ACC112 (cell line): ENCODE measurements around the gene CROCC2.

Experiments
- H2AFZ ChIP-seq: fragments of 200-600 bp; sonication (generic); one replicate; pipeline ENCODE4 v1.6.0; 2017; ENCODE audit warnings: antibody characterized with exemption, low read length; ENCODE audit not compliant: unreplicated experiment
- H3K27ac ChIP-seq: fragments of 200-600 bp; sonication (generic); 2 replicates; pipeline ENCODE4 v1.5.1; 2014; ENCODE audit warnings: low read depth, mild to moderate bottlenecking, antibody characterized with exemption, low read length, moderate library complexity
- H3K27me3 ChIP-seq: fragments of 200-600 bp; sonication (generic); 2 replicates; pipeline ENCODE4 v1.6.1; 2014; ENCODE audit warnings: mild to moderate bottlenecking, antibody characterized with exemption, low read length, moderate library complexity, mixed read lengths; ENCODE audit not compliant: insufficient read depth
- H3K36me3 ChIP-seq: fragments of 200-600 bp; sonication (generic); 2 replicates; pipeline ENCODE4 v1.6.1; 2016; ENCODE audit warnings: mild to moderate bottlenecking, antibody characterized with exemption, low read length, moderate library complexity, mixed read lengths; ENCODE audit not compliant: insufficient read depth
- H3K4me1 ChIP-seq: fragments of 200-600 bp; sonication (generic); one replicate; pipeline ENCODE4 v1.6.1; 2016; ENCODE audit warnings: low read length, mixed read lengths; ENCODE audit not compliant: insufficient read depth, unreplicated experiment, control insufficient read depth
- H3K4me3 ChIP-seq: fragments of 200-600 bp; sonication (generic); 2 replicates; pipeline ENCODE4 v1.5.1; 2014; ENCODE audit warnings: mild to moderate bottlenecking, low read depth, low read length
- H3K79me2 ChIP-seq: fragments of 200-600 bp; sonication (generic); one replicate; pipeline ENCODE4 v1.6.0; 2016; ENCODE audit warnings: low read length; ENCODE audit not compliant: control insufficient read depth, unreplicated experiment, insufficient read depth

Gene CROCC2

DNA sequence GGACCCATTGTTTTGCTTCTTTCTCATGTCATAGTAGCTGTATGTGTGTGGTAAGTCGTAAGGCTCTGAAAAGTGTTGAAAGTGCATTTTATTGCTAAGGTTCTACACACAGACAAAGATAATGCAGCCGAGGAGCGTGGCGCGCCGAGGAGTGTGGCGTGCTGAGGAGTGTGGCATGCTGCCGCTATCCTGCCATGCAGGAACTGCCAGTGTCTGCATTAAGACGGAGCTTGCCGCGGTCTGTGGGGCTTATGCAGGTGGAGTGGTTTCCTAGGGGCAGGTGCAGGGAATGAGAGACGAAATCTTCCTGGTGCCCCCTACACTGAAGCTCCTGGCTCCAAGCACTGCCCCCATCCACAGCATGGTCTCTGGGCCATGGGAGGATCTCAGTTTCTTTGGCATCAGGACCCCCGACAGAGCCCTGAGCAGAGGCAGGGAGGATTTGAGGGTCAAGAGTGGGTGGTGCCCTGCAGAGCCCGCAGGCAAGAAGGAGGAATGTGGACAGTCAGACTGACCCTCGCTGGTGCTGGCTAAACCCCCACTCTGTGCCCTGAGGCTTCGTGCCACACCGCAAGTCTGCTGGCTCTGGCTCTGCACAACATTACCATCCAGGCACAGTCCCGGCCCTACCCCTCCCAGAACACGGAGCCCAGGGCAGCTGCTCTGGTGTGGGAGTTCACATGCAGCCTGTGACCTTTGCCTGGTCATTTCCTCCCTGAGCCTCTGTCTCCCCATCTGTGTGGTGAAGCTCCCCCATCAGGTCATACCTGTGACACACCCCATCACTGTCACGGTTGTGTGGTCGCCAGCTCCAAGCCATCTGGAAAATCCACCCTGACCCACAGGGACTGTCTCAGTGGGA lies 95.5 kb downstream of the CROCC2 start:
- H3K27me3 ChIP-seq = no peaks in the 10 kb centered on the region

DNA sequence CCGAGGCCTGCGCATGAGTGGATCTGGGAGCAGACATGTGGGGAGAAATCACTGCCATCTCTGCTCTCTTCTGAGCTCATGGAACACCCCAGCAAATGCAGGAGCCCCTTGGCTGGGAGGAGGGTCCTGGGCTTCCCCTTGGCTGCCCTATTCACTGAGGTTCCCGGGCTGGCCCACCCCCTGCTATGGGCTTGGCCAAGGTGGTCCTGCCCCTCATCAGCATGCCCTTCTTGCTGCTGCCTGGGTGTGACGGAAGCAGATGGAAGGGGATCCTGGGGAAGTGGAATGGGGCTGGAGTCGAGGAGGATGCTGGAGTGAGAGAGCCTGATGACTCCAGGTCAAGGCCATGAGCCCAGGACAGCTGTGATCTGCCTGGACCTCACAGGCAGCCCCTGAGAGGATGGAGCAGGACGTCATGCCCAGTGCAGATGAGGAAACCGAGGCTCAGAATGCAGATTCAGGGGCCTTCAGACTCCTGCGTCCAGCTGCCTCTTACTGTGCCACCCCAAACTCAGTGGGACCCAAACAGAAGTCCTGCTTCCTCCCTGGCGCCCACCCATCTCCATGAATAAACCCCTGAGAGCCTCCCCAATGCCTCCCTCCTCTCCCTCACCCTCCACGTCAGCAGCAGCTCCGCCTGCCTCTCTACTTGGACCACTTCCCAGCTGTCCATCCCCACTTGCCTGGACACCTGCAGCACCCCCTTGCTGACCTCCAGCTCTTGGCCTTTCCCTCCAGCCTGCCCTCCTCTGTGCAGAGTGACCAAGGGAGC lies 96.3 kb downstream of the CROCC2 start:
- Histone ChIP-seq H3K4me3 (no peak overlapping the region), H2AFZ (no peak overlapping the region), H3K27ac (no peak overlapping the region), H3K36me3 (peaks cover 20% of the 10 kb centered on the region), H3K4me1 (peaks cover 6% of the 10 kb centered on the region), H3K79me2 (peaks cover 4% of the 10 kb centered on the region), H3K27me3 (no peaks in the 10 kb centered on the region)

More for the DNA sequence above, 95.5 kb downstream of the CROCC2 start:
- no peak overlapping the region for H3K4me3 ChIP-seq
- H3K4me1 ChIP-seq = peaks cover 7% of the 10 kb centered on the region
- no peak overlapping the region for H3K27ac ChIP-seq
- no peak overlapping the region for H2AFZ ChIP-seq
- H3K36me3 ChIP-seq = peaks cover 20% of the 10 kb centered on the region
- peaks cover 4% of the 10 kb centered on the region for H3K79me2 ChIP-seq

DNA sequence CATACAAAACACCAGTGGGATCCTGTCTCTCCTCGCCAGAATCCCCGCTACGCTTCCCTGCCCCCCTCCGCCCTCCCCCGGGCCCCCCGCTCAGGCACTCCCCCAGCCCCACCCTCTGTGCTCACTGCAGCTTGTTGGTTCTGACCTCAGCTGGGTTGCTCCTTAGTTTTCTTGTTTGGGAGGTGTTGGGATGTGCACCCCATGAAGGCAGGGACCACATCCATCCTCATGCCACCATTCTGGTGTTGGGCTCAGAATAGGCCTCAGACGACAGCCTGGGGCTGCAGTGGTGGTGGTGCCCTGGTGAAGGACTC lies 96.9 kb downstream of the CROCC2 start:
- Histone ChIP-seq H3K79me2 (peaks cover 4% of the 10 kb centered on the region), H3K27me3 (no peaks in the 10 kb centered on the region), H3K27ac (no peak overlapping the region)

DNA sequence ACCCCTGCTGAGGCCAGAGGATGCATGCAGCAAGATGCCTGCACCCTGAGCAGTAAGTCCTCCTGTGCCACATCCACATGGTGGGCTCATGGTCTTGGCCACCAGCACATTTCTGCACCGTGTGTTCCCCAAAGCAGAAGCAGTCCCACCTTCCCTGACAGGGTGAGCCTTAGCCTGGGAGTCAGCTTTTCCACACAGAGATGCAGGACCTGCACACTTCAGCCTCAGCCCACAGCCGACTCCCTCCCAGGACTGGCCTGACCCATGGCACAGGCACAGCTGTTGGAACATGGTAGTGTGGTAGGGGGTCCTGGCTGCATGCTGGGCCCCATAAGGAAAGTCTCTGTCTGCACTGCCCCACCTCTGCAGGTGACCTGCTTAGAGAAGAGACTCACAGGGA lies 97.2 kb downstream of the CROCC2 start:
- H3K79me2 ChIP-seq = peaks cover 4% of the 10 kb centered on the region
- no peaks in the 10 kb centered on the region for H3K4me1 ChIP-seq
- no peak overlapping the region for H3K4me3 ChIP-seq
- H2AFZ ChIP-seq = no peak overlapping the region
- peaks cover 20% of the 10 kb centered on the region for H3K36me3 ChIP-seq
- no peak overlapping the region for H3K27ac ChIP-seq
- H3K27me3 ChIP-seq = no peaks in the 10 kb centered on the region

More for the DNA sequence above, 96.9 kb downstream of the CROCC2 start:
- Histone ChIP-seq H2AFZ (no peak overlapping the region), H3K4me3 (no peak overlapping the region), H3K4me1 (peaks cover under 1% of the 10 kb centered on the region), H3K36me3 (peaks cover 20% of the 10 kb centered on the region)

DNA sequence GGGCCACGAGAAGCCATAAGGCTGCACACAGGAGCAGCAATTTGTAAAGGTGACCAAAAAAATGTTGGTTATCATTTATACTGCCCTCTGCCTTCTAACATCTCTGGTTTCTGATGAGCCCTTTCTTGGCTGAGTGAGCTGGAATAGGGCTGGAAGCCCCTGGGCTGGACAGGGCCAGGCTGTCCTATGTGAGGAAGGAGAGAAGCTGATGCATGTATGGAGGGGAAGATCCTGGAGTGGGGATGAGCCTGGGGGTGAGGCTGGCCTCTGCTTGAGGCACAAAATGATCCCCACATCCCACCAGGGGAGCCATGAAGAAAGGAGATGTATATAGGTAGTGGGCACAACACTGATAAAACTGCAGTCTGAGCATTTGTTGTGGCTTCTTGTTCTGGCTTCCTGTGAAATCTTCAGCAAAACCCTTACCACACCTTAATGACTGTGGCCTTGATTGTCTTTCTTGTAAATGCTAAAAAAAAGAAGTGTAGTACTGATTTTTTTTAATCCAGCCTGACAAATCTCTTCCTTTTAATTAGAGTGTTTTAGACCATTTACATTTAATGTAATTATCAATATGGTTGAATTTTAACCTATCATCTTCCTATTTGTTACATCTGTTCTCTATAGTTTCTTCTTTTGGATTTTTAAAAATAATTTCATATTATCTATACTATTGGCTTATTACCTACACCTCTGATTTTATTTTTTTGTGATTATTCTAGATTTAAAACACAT lies 97.9 kb downstream of the CROCC2 start:
- H3K79me2 ChIP-seq = peaks cover 8% of the 10 kb centered on the region

DNA sequence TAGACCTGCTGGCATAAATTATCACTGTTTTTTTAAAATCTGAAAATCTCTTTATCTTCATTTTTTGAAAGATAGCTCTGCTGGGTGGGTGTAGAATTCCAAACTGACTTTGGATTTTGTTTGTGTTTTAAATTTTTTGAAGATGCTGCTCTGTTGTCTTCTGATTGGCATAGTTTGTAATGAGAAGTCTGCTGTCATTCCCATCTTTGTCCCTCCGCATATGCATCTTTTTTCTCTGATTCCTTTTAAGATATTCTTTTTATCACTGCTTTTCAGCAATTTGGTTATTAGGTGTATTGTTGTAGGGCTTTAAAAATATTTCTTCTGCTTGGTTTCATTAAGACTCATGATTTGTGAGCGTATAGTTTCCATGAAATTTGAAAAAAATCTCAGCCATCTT lies 99.4 kb downstream of the CROCC2 start:
- Histone ChIP-seq H3K79me2 (peaks cover 11% of the 10 kb centered on the region), H3K4me1 (peaks cover 19% of the 10 kb centered on the region), H2AFZ (no peak overlapping the region), H3K27me3 (no peaks in the 10 kb centered on the region), H3K27ac (no peak overlapping the region), H3K36me3 (peaks cover 15% of the 10 kb centered on the region), H3K4me3 (no peak overlapping the region)

More for the DNA sequence above, 97.9 kb downstream of the CROCC2 start:
- no peak overlapping the region for H2AFZ ChIP-seq
- no peaks in the 10 kb centered on the region for H3K27me3 ChIP-seq
- no peak overlapping the region for H3K4me3 ChIP-seq
- H3K36me3 ChIP-seq = peaks cover 20% of the 10 kb centered on the region
- H3K4me1 ChIP-seq = peaks cover 3% of the 10 kb centered on the region
- H3K27ac ChIP-seq = no peak overlapping the region

DNA sequence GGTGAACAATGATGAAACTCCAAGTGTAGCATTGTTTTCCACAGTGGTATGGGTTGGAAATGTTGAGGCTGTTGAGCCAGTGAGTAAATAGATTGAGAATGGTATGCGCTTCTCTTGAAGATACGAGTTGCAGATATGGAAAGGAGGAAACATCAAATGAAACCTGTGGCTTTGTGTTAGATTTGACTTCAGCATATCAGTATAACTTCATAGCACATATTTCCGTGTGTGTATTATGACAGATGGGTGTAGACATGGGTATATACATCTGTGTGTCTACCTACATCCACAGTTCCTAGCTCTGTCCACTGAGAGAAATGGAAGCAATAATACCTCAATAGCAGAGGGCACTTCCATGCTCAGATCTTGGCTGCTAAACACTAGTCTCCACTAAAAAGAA lies 100.3 kb downstream of the CROCC2 start:
- Histone ChIP-seq H3K79me2 (peaks cover 9% of the 10 kb centered on the region), H3K4me3 (no peak overlapping the region), H3K27me3 (no peaks in the 10 kb centered on the region), H3K36me3 (peaks cover 9% of the 10 kb centered on the region), H3K4me1 (peaks cover 23% of the 10 kb centered on the region), H3K27ac (no peak overlapping the region), H2AFZ (no peak overlapping the region)

DNA sequence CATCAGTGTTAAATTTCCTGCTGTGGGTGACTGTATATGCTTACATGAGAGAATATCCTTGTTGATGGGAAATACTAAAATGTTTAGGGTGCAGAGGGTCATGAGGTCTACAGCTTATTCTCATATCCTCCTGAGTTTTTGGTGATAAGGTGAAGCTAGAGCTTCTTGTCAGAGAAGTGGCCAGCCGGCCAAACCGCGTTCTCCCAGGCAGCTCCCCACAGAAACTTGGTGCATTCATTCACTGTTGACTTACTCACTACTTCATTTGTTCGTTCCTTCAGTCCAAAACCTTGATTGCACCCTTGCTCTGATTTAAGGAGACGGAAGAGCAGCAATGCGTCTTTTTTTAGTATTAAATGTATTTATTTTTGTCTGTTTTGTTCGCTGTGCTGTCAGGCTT lies 101.0 kb downstream of the CROCC2 start:
- peaks cover 8% of the 10 kb centered on the region for H3K79me2 ChIP-seq
- H3K36me3 ChIP-seq = peaks cover 9% of the 10 kb centered on the region
- H2AFZ ChIP-seq = no peak overlapping the region
- H3K4me1 ChIP-seq = peaks cover 23% of the 10 kb centered on the region
- no peak overlapping the region for H3K27ac ChIP-seq
- H3K4me3 ChIP-seq = no peak overlapping the region
- no peaks in the 10 kb centered on the region for H3K27me3 ChIP-seq

DNA sequence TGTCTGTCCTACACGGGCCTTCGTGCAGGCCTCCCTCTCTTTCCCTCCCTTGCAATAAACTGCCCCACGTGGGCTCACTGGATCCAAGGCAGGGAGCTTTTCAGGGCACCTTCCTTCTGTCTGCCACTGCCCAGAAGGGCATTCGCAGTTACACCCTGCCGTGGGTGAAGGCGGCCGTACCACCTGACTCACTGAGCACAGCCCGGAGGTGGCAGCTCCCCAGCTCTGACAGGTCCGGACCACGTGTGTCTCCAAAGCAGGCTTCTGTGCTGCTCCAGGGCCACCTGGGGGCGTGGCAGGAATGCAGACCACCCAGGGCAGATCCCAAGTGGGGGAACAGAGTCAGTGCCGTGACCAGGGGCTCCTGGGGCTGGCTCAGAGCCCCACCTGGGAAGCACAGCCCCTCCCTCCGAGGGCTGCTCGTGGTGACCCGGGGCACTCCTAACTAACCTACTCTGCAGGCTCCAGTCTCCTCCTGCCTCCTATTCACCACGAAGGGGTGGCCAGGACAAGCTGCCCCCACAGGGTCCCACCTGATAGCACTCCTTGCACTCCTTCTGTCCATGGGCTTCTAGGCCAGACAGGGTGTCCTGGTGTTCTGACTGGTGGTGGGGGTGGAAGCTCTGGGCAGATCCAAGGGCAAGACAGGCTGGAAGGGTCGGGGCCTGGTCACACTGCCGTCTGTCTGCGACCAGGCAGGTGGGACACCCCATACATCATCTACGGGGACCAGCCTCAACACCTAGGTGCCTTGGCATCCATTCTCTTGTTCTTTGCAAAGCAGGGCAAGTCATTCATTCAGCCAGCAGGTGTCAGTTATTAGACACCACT lies 102.0 kb downstream of the CROCC2 start:
- no peaks in the 10 kb centered on the region for H3K27me3 ChIP-seq
- no peak overlapping the region for H3K4me3 ChIP-seq
- H3K4me1 ChIP-seq = peaks cover 23% of the 10 kb centered on the region
- H3K79me2 ChIP-seq = peaks cover 7% of the 10 kb centered on the region
- H3K36me3 ChIP-seq = peaks cover 9% of the 10 kb centered on the region
- H3K27ac ChIP-seq = no peak overlapping the region
- H2AFZ ChIP-seq = no peak overlapping the region

DNA sequence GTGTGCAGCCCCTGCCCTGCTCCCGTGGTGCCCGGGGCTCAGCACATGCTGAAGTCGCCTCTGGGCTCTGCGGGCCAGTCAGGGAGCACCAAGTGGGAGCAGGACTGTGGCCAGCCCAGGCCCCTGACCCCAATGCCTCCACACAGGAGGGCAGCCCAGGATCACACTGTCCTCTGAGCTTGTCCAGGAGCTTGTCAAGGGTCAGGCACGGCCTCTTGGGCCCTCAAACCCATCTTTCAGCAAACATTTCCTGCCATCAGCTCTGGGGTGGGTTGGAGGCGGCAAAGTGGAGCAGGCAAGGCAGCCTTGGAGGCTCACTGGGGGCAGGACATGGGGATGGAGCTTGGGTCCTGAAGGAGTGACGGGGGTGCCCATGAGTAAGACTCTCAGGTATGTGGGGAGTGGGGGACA lies 102.6 kb downstream of the CROCC2 start:
- Histone ChIP-seq H3K36me3 (peaks cover 4% of the 10 kb centered on the region), H2AFZ (no peak overlapping the region), H3K27me3 (no peaks in the 10 kb centered on the region), H3K27ac (no peak overlapping the region), H3K79me2 (peaks cover 7% of the 10 kb centered on the region), H3K4me1 (peaks cover 23% of the 10 kb centered on the region), H3K4me3 (no peak overlapping the region)
